H54 (cell line): Measurements from ENCODE around the gene ALDOA.

ENCODE experiments used
- DNase-seq: peaks from one replicate; pipeline ENCODE4 v3.0.0; 2011; ENCODE audit warnings: low spot score, mixed read lengths; ENCODE audit not compliant: insufficient read length
- FAIRE-seq: peaks from 3 replicates; lab custom pipeline; 2011; peaks lifted over from hg19 to GRCh38; lab: Jason Lieb, UNC
- POLR2A ChIP-seq: IDR thresholded peaks from 2 replicates; pipeline ENCODE4 v1.6.1; 2011; ENCODE audit warnings: low read depth, mild to moderate bottlenecking, low read length

Gene ALDOA

GRCh38 chr16:30053376-30054015, 12.1 kb upstream of the ALDOA start:
- DNase-seq: peak; percentile 70

GRCh38 chr16:30054451-30054850, 11.1 kb upstream of the ALDOA start:
- FAIRE-seq (no peak), DNase-seq (no peak)
- no peak for TF ChIP-seq POLR2A

More at GRCh38 chr16:30053376-30054015, 12.1 kb upstream of the ALDOA start:
- TF ChIP-seq POLR2A: peak; percentile 37; the same call in 1 of the 2 replicates
- no peak for FAIRE-seq

- FAIRE-seq (no peak), DNase-seq (no peak)
- no peak for TF ChIP-seq POLR2A
Observed at GRCh38 chr16:30054959-30055553, 10.5 kb upstream of the ALDOA start.

GRCh38 chr16:30060346-30060745, 5.2 kb upstream of the ALDOA start:
- FAIRE-seq (no peak), DNase-seq (no peak)
- no peak for TF ChIP-seq POLR2A

GRCh38 chr16:30060836-30061554, 4.6 kb upstream of the ALDOA start:
- no peak for DNase-seq
- FAIRE-seq: no peak
- TF ChIP-seq POLR2A: no peak

GRCh38 chr16:30063278-30063892, 2.2 kb upstream of the ALDOA start:
- DNase-seq (no peak), FAIRE-seq (no peak)
- no peak for TF ChIP-seq POLR2A

- no peak for TF ChIP-seq POLR2A
- FAIRE-seq: no peak
- no peak for DNase-seq
Observed at GRCh38 chr16:30063893-30064728, 1.4 kb upstream of the ALDOA start.

- TF ChIP-seq POLR2A: no peak
- FAIRE-seq (no peak), DNase-seq (no peak)
Observed at GRCh38 chr16:30064729-30065101, 845 bp upstream of the ALDOA start.

- TF ChIP-seq POLR2A: no peak
- FAIRE-seq (no peak), DNase-seq (no peak)
Observed at GRCh38 chr16:30065943-30066760, 592 bp downstream of the ALDOA start.

- no peak for TF ChIP-seq POLR2A
- DNase-seq (no peak), FAIRE-seq (no peak)
Observed at GRCh38 chr16:30066761-30067583, 1.4 kb downstream of the ALDOA start.

GRCh38 chr16:30067584-30067916, 2.0 kb downstream of the ALDOA start:
- TF ChIP-seq POLR2A: no peak
- FAIRE-seq (no peak), DNase-seq (no peak)

- FAIRE-seq: no peak
- TF ChIP-seq POLR2A: no peak
- DNase-seq: no peak
Observed at GRCh38 chr16:30068333-30068732, 2.8 kb downstream of the ALDOA start.
